Measurements from ENCODE around the gene COG5.

- TF ChIP-seq POLR2A (IDR thresholded peaks at IDR 0.05) = no peak
- TF ChIP-seq CTCF (IDR thresholded peaks at IDR 0.05) = no peak
Measured at GRCh38 chr7:107248551-107249316, 315.0 kb downstream of the COG5 start.
